Stomach (tissue), 9 donors: ENCODE data around the gene LRRTM4. TPM values are rescaled to one million over a fixed set of nuclear protein-coding genes. Genes with fewer than 3 reads are reported as not detected.

Source experiments
- DNase-seq, 2 donors: peaks; one replicate each; pipeline versions ENCODE4 v3.0.0 to v3.0.0-alpha.2; 2013 to 2019
- H3K27ac ChIP-seq, 5 donors: fragments of 200-600 bp in 4 of 5; sonication (generic) in 4 of 5; one replicate each; pipeline ENCODE4 v1.5.1; 2013 to 2019; ENCODE audit warnings: mild to moderate bottlenecking in 1 of 5, moderate library complexity in 1 of 5
- H3K27me3 ChIP-seq, 3 donors: fragments of 200-600 bp; sonication (generic); one replicate each; pipeline ENCODE4 v1.5.1; 2017 to 2019; ENCODE audit warnings: mixed run types in 1 of 3
- H3K36me3 ChIP-seq, 4 donors: fragments of 200-600 bp; sonication (generic); 1 replicate in 3 of 4; 2 replicates in 1 of 4; pipeline ENCODE4 v1.5.1; 2016 to 2019
- H3K4me1 ChIP-seq, 4 donors: fragments of 200-600 bp; sonication (generic); one replicate each; pipeline ENCODE4 v1.5.1; 2016 to 2019
- H3K4me3 ChIP-seq, 4 donors: fragments of 200-600 bp; sonication (generic) in 3 of 4; one replicate each; pipeline ENCODE4 v1.5.1; 2016 to 2019; ENCODE audit warnings: mild to moderate bottlenecking in 1 of 4
- H3K9me3 ChIP-seq, 4 donors: fragments of 200-600 bp; sonication (generic); one replicate each; pipeline ENCODE4 v1.5.1; 2016 to 2019
- CTCF ChIP-seq, 7 experiments: fragments of 450-650 bp in 4 of 7; fragments of 200-600 bp in 3 of 7; sonication (generic) in 3 of 7; IDR thresholded peaks; one replicate each; pipeline ENCODE4 v1.5.1; 2016 to 2019; ENCODE audit warnings: antibody characterized with exemption in 7 of 7, control low read depth in 2 of 7, mild to moderate bottlenecking in 1 of 7
- EP300 ChIP-seq: sonication (generic); formaldehyde crosslinking; IDR thresholded peaks from one replicate; pipeline ENCODE4 v1.6.1; 2017; ENCODE audit warnings: antibody characterized with exemption
- POLR2A ChIP-seq, 4 donors: fragments of 450-650 bp; IDR thresholded peaks; one replicate each; pipeline ENCODE4 v1.6.1; 2016; ENCODE audit warnings: antibody characterized with exemption in 4 of 4, control low read depth in 2 of 4, mild to moderate bottlenecking in 1 of 4, moderate library complexity in 1 of 4
- POLR2AphosphoS5 ChIP-seq, 3 donors: sonication (generic); formaldehyde crosslinking; IDR thresholded peaks; one replicate each; pipeline ENCODE4 v1.6.1; 2016; ENCODE audit warnings: antibody characterized with exemption in 3 of 3
- WGBS, 5 donors: extraction: QIAGEN DNeasy Blood & Tissue Kit in 3 of 5; methylation state at CpG; one replicate each; pipeline versions ENCODE4 v1.1.5 to v1.1.7; 2013 to 2018; 5-methylcytosine and 5-hydroxymethylcytosine counted together
- intact Hi-C: fragments of 100-400 bp; cut with DNase I; formaldehyde crosslinking; loops from one replicate; pipeline ENCODE4 v1.15.1; 2023; ENCODE audit warnings: low total_unique reads
- polyA plus RNA-seq, 3 donors: library from polyadenylated mRNA; stranded (reverse); fragments of 200-250 nt; gene quantifications; one replicate each; pipeline ENCODE4 v1.2.3, GENCODE V29; 2013
- total RNA-seq, 5 donors: library from RNA; depleted of rRNA; stranded (reverse); fragments of >200 nt; gene quantifications; one replicate each; pipeline versions ENCODE4 v1.1.0 to v1.2.3, GENCODE V29; 2014 to 2016
- donor health status: healthy with polysubstance abuse.
- donor health status: Bipolar disorder and iron deficiency.
- donor health status: healthy.

LRRTM4 gene
- total and polyA plus RNA-seq, 8 donors: 0.13 to 2.2 (median 0.19) TPM; not detected in 5

DNA sequence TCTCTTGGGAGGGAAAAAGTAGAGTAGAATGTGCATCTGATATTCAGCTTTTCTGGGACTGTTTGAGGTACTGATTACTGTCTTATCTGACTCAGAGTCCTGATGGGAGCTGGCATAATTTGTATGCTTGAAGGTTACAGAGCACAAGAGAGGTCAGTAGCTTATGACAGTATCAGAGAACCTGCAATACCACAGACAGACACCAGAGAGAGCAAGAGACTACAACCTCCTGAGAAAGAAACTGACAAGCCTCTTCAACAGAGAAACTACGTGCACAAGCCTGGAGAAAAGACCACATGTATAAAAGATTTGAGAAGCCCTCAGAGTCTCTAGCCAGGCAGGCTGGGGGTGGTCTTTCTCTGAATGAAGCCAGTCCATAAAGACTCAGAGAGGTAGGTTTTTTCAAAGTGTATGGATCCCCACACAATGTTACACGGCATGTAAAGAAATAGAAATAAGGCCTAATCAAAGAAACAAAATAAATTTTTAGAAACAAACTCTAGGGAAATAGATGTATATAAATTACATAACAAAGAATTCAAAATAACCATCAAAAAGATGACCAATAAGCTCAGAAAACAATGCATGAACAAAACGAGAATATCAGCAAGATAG is 568.3 kb downstream of the LRRTM4 start:
- DNase-seq: peak in 1 of 2 donors; percentile 77
- no peaks in the 10 kb centered on the region for H3K27me3 ChIP-seq
- 57 to 64% (median 62%) methylated on average over 3 of the region's 3 CpGs for WGBS, 5 donors
- H3K4me3 ChIP-seq: no peak overlapping the region
- H3K27ac ChIP-seq: no peak overlapping the region
- peak in 5 of 7 experiments; percentile 43 to 66 (median 54) for TF ChIP-seq CTCF (IDR thresholded peaks at IDR 0.05)
- no peak for TF ChIP-seq POLR2AphosphoS5 (IDR thresholded peaks at IDR 0.05)
- no peaks in the 10 kb centered on the region for H3K9me3 ChIP-seq
- intact Hi-C loops: no loop called here
- no peaks in the 10 kb centered on the region for H3K4me1 ChIP-seq
- no peaks in the 10 kb centered on the region for H3K36me3 ChIP-seq

DNA sequence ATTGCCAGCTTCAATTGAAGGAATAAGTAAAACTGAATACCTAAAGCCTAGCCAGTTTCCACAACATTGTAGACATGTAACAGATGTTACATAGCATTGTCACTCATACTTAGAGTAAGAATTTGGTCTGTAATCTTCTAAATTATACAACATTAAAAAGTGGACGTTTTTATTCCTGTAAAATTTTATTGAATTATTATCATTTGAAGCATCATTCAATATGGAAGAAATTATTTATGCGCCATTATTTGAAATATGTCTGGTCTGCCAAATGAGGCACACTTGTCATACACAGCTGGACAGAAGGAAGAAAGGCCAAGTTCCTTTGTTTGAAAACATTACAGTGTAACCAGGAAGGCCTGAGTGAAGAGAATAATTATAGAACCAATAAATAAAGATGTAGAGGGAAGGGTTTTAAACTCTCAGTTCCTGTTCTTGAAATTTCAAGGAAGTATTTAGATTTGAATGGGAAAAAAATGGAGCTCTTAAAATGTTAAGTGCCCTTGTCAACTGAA is 575.5 kb downstream of the LRRTM4 start:
- H3K36me3 ChIP-seq: no peaks in the 10 kb centered on the region
- no peaks in the 10 kb centered on the region for H3K9me3 ChIP-seq
- TF ChIP-seq CTCF (IDR thresholded peaks at IDR 0.05): no peak
- no peak for TF ChIP-seq POLR2AphosphoS5 (IDR thresholded peaks at IDR 0.05)
- TF ChIP-seq EP300: no peak
- TF ChIP-seq POLR2A (IDR thresholded peaks at IDR 0.05): no peak
- 44 to 71% (median 54%) methylated on average over 2 of the region's 2 CpGs for WGBS, 5 donors
- peak in 1 of 2 donors; percentile 5 for DNase-seq
- no peaks in the 10 kb centered on the region for H3K27me3 ChIP-seq
- no peak overlapping the region for H3K27ac ChIP-seq
- intact Hi-C loops: no loop called here
- H3K4me3 ChIP-seq: no peak overlapping the region
- H3K4me1 ChIP-seq: no peaks in the 10 kb centered on the region

DNA sequence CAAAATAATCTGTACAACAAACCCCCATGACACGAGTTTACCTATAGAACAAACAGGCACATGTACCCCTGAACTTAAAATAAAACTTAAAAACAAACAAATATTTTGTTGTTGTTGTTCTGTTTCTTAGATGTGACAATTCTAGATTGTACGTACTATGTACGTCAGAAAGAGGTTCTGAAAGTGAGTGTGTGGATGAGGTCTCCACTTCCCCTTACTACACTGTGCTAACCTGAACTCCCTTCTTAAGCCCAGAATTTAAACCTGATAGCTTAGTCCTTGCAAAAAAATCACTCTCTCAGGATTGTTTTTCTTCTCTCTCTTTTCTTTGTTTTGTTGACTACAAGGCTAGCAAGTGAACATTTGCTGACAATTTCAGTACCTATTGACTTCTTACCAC is 581.6 kb downstream of the LRRTM4 start:
- no peak for TF ChIP-seq POLR2AphosphoS5 (IDR thresholded peaks at IDR 0.05)
- no peak for TF ChIP-seq EP300
- TF ChIP-seq POLR2A (IDR thresholded peaks at IDR 0.05): no peak
- no peak for TF ChIP-seq CTCF (IDR thresholded peaks at IDR 0.05)
- Histone ChIP-seq H3K27ac (no peak overlapping the region), H3K36me3 (no peaks in the 10 kb centered on the region), H3K9me3 (no peaks in the 10 kb centered on the region), H3K27me3 (no peaks in the 10 kb centered on the region), H3K4me1 (no peaks in the 10 kb centered on the region), H3K4me3 (no peak overlapping the region)
- DNase-seq: no peak
- WGBS, 5 donors: 59 to 88% (median 80%) methylated on average over 3 of the region's 3 CpGs
- intact Hi-C loops: no loop called here

DNA sequence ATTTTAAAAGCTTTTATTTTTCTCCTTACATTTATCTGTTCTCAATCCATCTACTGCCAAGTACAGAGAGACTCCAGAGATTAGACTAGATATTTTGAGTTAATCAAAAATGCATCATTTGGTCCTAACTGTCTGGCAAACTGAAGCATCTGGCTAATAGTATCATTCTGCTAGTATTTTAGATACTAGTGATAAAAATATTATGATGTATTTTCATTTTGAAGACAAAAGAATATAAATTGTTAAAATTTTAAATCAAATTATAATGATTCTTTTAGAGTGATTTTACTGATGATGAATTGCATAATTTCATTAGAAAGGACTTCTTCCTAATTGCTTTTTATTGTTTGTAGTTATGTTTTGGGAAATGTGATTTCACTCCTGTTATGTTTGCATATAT is 584.0 kb downstream of the LRRTM4 start:
- H3K9me3 ChIP-seq: no peaks in the 10 kb centered on the region
- no peak overlapping the region for H3K4me3 ChIP-seq
- H3K27me3 ChIP-seq: no peaks in the 10 kb centered on the region
- TF ChIP-seq POLR2A (IDR thresholded peaks at IDR 0.05): no peak
- TF ChIP-seq POLR2AphosphoS5 (IDR thresholded peaks at IDR 0.05): no peak
- TF ChIP-seq CTCF (IDR thresholded peaks at IDR 0.05): no peak
- TF ChIP-seq EP300: no peak
- no peaks in the 10 kb centered on the region for H3K36me3 ChIP-seq
- intact Hi-C loops: no loop called here
- no peaks in the 10 kb centered on the region for H3K4me1 ChIP-seq
- no peak overlapping the region for H3K27ac ChIP-seq
- no peak for DNase-seq
